Lung (tissue), 12 donors: Measurements from ENCODE around the gene TBC1D22B. TPM values are rescaled to one million over a fixed set of nuclear protein-coding genes. Genes with fewer than 3 reads are reported as not detected.

ENCODE experiments used
- ATAC-seq: fragments of 200-7000 bp; cut with Tn5 transposase; one replicate; pipeline ENCODE4 v1.9.1; 2020; ENCODE audit warnings: moderate number of reproducible peaks; ENCODE audit not compliant: insufficient read depth, low FRiP score
- DNase-seq, 3 donors: peaks; one replicate each; pipeline ENCODE4 v3.0.0-alpha.2; 2013 to 2017
- H3K27ac ChIP-seq, 2 donors: one replicate each; pipeline ENCODE4 v1.5.1; 2013; ENCODE audit warnings: mild to moderate bottlenecking in 2 of 2, moderate library complexity in 2 of 2, control low read depth in 1 of 2, inconsistent platforms in 1 of 2, low read depth in 1 of 2, low read length in 1 of 2
- H3K27me3 ChIP-seq, 3 donors: one replicate each; pipeline ENCODE4 v1.5.1; 2013; ENCODE audit warnings: low read length in 2 of 3; ENCODE audit not compliant: control insufficient read depth in 3 of 3, insufficient read depth in 3 of 3
- H3K36me3 ChIP-seq, 4 donors: one replicate each; pipeline ENCODE4 v1.5.1; 2013; ENCODE audit warnings: low read length in 4 of 4, mild to moderate bottlenecking in 1 of 4, moderate library complexity in 1 of 4; ENCODE audit not compliant: control insufficient read depth in 4 of 4, insufficient read depth in 4 of 4
- H3K4me1 ChIP-seq, 5 donors: one replicate each; pipeline ENCODE4 v1.5.1; 2013; ENCODE audit warnings: low read length in 5 of 5, mild to moderate bottlenecking in 2 of 5, moderate library complexity in 1 of 5; ENCODE audit not compliant: control insufficient read depth in 5 of 5, insufficient read depth in 5 of 5
- H3K4me3 ChIP-seq: one replicate; pipeline ENCODE4 v1.5.1; 2013; ENCODE audit warnings: mild to moderate bottlenecking, control low read depth, moderate library complexity
- H3K9ac ChIP-seq, 2 donors: one replicate each; pipeline ENCODE4 v1.5.1; 2013; ENCODE audit warnings: low read length in 2 of 2, control low read depth in 1 of 2; ENCODE audit not compliant: insufficient read depth in 1 of 2
- H3K9me3 ChIP-seq, 4 donors: one replicate each; pipeline ENCODE4 v1.5.1; 2013; ENCODE audit warnings: low read length in 3 of 4, mild to moderate bottlenecking in 1 of 4, moderate library complexity in 1 of 4; ENCODE audit not compliant: control insufficient read depth in 4 of 4, insufficient read depth in 3 of 4
- WGBS, 2 donors: extraction: QIAGEN DNeasy Blood & Tissue Kit; methylation state at CpG; one replicate each; pipeline ENCODE4 v1.1.7; 2013; 5-methylcytosine and 5-hydroxymethylcytosine counted together
- polyA plus RNA-seq, 2 donors: library from polyadenylated mRNA; stranded (reverse); fragments of 200-250 nt; gene quantifications; one replicate each; pipeline ENCODE4 v1.2.1, GENCODE V29; 2013
- total RNA-seq, 2 donors: library from RNA; depleted of rRNA in 1 of 2; stranded (reverse); fragments of >200 nt in 1 of 2; gene quantifications; one replicate each; pipeline ENCODE4 v1.2.1, GENCODE V29; 2014 to 2021
- TF ChIP-seq, protein P1 (sequence below): IDR thresholded peaks from 2 replicates; pipeline ENCODE4 v1.5.1; 2012; ENCODE audit warnings: mild to moderate bottlenecking; ENCODE audit errors: control extremely low read depth, extremely low read depth
- donor health status: control.
- donor health status: control.
- donor health status: Bipolar disorder and iron deficiency.
- donor health status: healthy.
- donor health status: DM: yes; HTN: yes; CAD: no.

Gene TBC1D22B
- total and polyA plus RNA-seq, 4 donors: 6.8 to 9.7 (median 8.8) TPM

DNA sequence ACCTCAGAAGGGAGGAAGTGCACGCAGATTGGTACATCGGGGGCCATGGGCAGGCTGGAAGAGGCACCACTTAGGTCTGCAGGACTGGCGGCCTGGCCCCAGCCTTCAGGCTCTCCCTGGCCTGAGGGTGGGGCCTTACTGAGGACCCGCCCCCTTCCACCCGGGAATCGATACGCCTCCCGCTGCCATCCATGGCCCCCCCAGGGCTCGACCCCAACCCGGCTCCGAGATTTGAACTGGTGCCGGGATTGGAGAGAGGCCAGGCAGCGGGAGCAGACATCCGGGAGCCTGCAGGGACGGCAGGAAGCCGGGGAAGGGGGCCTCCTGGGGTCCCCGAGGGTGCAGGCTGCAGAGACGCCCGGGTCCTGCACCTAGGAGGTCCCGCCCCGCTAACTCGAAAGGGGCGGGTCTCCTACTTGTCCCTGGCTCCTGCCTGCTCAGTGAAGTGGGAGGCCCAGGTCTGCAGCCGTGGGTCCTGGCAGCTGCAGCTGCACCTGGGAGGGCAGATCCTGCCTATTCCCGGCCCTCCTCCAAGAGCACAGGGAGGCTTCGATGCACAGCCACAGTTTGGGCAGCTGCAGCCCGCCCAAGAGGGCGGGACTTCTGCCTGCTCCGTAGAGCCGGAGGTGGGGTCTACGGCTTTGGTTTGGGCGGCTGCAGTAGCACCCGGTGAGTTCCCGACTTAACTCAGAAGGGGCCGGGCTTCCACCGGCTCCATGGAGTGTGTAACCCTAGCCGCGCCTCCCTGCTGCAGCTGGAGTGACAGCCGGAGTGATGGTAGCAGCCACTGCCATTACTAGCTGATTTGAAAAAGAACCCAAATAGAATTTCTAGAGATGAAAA, 35.2 kb upstream of the TBC1D22B start:
- Histone ChIP-seq H3K4me3 (peak overlapping the region; percentile 17), H3K4me1 (peaks cover 0 to 15% (median 0%) of the 10 kb centered on the region in 5 donors), H3K9ac (peak overlapping the region in 1 of 2 donors; percentile 33), H3K27me3 (no peaks in the 10 kb centered on the region), H3K36me3 (no peaks in the 10 kb centered on the region), H3K27ac (no peak overlapping the region), H3K9me3 (no peaks in the 10 kb centered on the region)
- ATAC-seq (peak; percentile 92), DNase-seq (peak; percentile 90 to 93 (median 91))
- TF ChIP-seq, protein P1, sequence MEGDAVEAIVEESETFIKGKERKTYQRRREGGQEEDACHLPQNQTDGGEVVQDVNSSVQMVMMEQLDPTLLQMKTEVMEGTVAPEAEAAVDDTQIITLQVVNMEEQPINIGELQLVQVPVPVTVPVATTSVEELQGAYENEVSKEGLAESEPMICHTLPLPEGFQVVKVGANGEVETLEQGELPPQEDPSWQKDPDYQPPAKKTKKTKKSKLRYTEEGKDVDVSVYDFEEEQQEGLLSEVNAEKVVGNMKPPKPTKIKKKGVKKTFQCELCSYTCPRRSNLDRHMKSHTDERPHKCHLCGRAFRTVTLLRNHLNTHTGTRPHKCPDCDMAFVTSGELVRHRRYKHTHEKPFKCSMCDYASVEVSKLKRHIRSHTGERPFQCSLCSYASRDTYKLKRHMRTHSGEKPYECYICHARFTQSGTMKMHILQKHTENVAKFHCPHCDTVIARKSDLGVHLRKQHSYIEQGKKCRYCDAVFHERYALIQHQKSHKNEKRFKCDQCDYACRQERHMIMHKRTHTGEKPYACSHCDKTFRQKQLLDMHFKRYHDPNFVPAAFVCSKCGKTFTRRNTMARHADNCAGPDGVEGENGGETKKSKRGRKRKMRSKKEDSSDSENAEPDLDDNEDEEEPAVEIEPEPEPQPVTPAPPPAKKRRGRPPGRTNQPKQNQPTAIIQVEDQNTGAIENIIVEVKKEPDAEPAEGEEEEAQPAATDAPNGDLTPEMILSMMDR: no peak
- WGBS, 2 donors: 1% methylated on average over 35 to 39 of the region's 39 CpGs

DNA sequence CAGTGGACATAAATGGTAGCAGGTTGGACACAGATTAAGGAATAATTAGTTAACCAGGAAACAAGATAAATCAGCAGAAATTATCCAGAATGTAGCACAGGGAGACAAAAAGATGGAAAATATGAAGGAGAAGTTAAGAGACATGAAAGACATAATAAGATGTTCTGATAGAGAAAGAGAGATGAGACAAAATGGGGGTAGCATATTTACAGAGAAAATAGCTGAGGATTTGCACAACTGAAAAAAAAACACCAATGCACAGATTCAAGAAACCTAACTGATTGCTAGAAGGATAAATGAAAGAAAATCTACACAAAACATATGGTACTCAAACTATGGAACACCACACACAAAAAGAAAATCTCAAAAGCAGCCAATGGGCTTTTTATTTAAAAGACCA, 34.6 kb upstream of the TBC1D22B start:
- H3K4me1 ChIP-seq: peaks cover 0 to 15% (median 0%) of the 10 kb centered on the region in 5 donors
- H3K9me3 ChIP-seq: no peaks in the 10 kb centered on the region
- no peaks in the 10 kb centered on the region for H3K27me3 ChIP-seq
- TF ChIP-seq, protein P1: no peak
- no peak for DNase-seq
- no peak for ATAC-seq
- no peaks in the 10 kb centered on the region for H3K36me3 ChIP-seq
- H3K27ac ChIP-seq: no peak overlapping the region
- H3K4me3 ChIP-seq: no peak overlapping the region
- H3K9ac ChIP-seq: peak overlapping the region in 1 of 2 donors; percentile 33

DNA sequence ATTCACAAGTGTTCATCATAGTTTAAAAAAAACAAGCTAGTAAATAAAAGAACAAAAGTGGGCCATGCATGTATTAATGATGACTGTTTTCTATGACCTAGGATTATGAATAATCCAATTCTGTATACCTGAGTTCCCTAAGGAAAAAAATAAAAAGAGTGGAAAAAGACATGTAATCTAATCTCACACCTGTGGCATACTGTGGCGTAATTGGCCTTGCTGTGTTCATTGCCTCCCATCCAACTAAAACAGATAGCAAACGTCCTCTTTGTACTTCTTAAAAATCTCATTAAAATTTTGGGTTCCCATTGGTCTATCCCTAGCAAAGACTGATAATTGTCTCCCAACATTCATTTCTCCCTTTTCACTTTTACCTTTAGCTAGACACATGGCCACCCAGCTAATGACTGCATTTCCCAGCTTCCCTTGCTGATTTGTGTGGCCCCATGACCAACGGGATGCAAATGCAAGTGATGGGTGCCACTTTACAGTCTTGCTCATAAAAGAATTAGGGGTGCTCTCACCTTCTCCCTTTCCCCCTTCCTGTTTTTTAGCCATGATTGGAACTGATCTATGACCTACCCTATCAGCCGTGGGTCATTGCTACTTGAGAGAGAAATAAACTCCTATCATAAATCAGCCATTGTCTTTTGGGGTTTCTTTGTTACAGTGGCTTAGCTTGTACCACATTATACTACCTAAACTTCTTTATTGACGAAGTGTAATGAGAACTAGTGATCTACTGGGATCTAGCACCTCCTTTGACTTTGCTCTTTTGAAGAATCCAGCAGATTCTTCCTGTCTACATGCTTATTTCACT, 32.0 kb upstream of the TBC1D22B start:
- WGBS, 2 donors: 80 to 84% methylated on average over 5 of the region's 5 CpGs
- DNase-seq: no peak
- Histone ChIP-seq H3K27ac (no peak overlapping the region), H3K9ac (no peak overlapping the region), H3K9me3 (no peaks in the 10 kb centered on the region), H3K27me3 (no peaks in the 10 kb centered on the region), H3K4me3 (no peak overlapping the region), H3K4me1 (peaks cover 0 to 15% (median 0%) of the 10 kb centered on the region in 5 donors), H3K36me3 (no peaks in the 10 kb centered on the region)
- TF ChIP-seq, protein P1: no peak
- ATAC-seq: no peak
